ENCODE results near the gene TK2.

TK2 gene

GRCh38 chr16:66459878-66460277 is 90.0 kb downstream of the TK2 start:
- no peak for DNase-seq

DNA sequence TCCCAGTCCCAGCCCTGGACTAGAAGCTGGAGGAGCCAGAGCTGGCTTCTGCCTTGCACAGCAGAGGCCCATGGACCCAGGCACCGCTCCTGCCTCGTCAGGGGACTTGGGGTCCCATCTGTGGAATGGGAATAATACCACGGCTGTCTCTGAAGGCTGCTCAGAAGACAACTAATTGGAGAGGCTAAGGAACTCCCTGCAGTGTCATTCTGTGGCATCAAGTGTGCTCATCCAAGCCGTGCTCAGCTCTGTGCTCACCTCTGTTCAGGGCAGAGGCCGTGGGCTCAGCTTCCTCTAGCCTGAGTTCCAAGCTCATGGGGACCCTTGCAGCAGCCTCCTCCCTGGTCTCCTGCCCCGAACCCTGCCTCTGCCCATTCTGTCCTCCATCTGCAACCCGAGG is 91.1 kb downstream of the TK2 start:
- DNase-seq, result no peak

GRCh38 chr16:66458292-66458691 is 91.6 kb downstream of the TK2 start:
- DNase-seq, result no peak
